K562 (cell line): ENCODE data around the gene CHRM4. TPM values are rescaled to one million over a fixed set of nuclear protein-coding genes. Genes with fewer than 3 reads are reported as not detected.

ENCODE experiments used
- MYBL2 ChIP-seq, 2 experiments: fragments of 450-650 bp in 1 of 2; sonication (generic) in 1 of 2; formaldehyde crosslinking in 1 of 2; IDR thresholded peaks; 2 replicates each; pipeline versions ENCODE4 v1.6.1 to v1.8.1; 2017 to 2022; ENCODE audit warnings: borderline replicate concordance in 1 of 2, inconsistent platforms in 1 of 2, low read depth in 1 of 2, mild to moderate bottlenecking in 1 of 2, missing genetic modification reagents in 1 of 2, moderate library complexity in 1 of 2
- ZNF318 ChIP-seq, 2 experiments: fragments of 450-650 bp; IDR thresholded peaks; 2 replicates each; pipeline ENCODE4 v1.6.1; 2016; ENCODE audit warnings: mild to moderate bottlenecking in 2 of 2, borderline replicate concordance in 1 of 2, low read depth in 1 of 2, moderate library complexity in 1 of 2
- ZNF354B ChIP-seq: fragments of 250-450 bp; sonication (Bioruptor Pico); IDR thresholded peaks from 2 replicates; pipeline ENCODE4 v1.4.0; 2020
- ZNF507 ChIP-seq: conservative IDR thresholded peaks from 2 replicates; pipeline ENCODE4 v1.6.1; 2017; ENCODE audit warnings: missing genetic modification characterization, missing compliant biosample characterization
- polyA plus RNA-seq, 8 experiments: library from polyadenylated mRNA; depleted of rRNA in 4 of 8; stranded (reverse) in 5 of 8; unstranded in 3 of 8; fragments of >200 nt; fragmentation: Nextera tagmentation in 2 of 8; fragmentation: Illumina TruSeq in 1 of 8; extraction: Ambion mirVana in 2 of 8; extraction: Trizol in 1 of 8; gene quantifications; 2 replicates each; pipeline versions ENCODE4 v1.2.1 to v1.2.3, GENCODE V29; 2011 to 2014; ENCODE audit warnings: inconsistent platforms in 1 of 8, missing spikeins in 1 of 8
- total RNA-seq, 7 experiments: library from RNA; depleted of rRNA in 6 of 7; stranded (reverse); fragments of >200 nt in 6 of 7; fragmentation: Illumina TruSeq in 2 of 7; extraction: Trizol in 2 of 7; gene quantifications; 2 replicates each; pipeline versions ENCODE4 v1.2.1 to v1.2.3, GENCODE V29; 2011 to 2021; ENCODE audit warnings: low replicate concordance in 1 of 7

The CHRM4 gene
- total and polyA plus RNA-seq, 9 of the 15 experiments (the other 6 are each of a cell fraction or from before 2014, with no cell fraction given), result 0.22 to 1.3 (median 0.40) TPM; not detected in 2

DNA sequence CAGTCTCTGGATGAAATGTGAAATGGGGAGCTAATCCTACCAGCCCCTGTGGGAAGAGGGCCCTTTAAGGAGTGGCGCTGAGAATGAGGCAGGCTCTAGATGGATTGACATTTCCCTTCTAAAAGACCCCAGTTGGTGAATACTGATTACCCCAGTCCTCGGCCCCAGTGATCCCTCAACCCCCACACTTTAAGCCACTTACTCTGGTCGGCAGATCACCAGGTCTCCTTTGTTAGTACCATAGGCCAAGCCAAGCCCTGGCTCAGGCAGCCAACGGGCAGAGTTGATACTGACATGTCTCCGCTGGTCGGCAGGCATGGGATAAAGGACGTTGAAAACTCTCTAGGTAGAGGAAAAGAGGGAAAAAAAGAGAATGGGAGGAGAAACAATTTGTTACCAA is 26.1 kb upstream of the CHRM4 start (continued):
- TF ChIP-seq ZNF318 (IDR thresholded peaks at IDR 0.05; ENCODE audit: borderline replicate concordance in 1 of 2, low read depth in 1 of 2), result no peak
- TF ChIP-seq MYBL2 (IDR thresholded peaks at IDR 0.05; ENCODE audit: low read depth), result no peak
- TF ChIP-seq MYBL2 (CRISPR knock-in tag; IDR thresholded peaks at IDR 0.05; ENCODE audit: borderline replicate concordance), result no peak
- TF ChIP-seq ZNF507 (tag), result no peak
- no peak for TF ChIP-seq ZNF354B (CRISPR knock-in tag)
